CD4-positive, alpha-beta T cell treated with Interleukin-4 for 4 hours (primary cell): ENCODE results near the gene NEUROD1.
"Not testable (repeated sequence)": the region's sequence is repeated elsewhere in the genome, so short reads cannot be mapped to it uniquely, and the experiment has no call there.

ENCODE experiments used
- DNase-seq: peaks from one replicate; pipeline ENCODE4 v3.0.0-alpha.2; 2020

NEUROD1 gene

GRCh38 chr2:181680055-181680936 lies at the start of gene NEUROD1:
TSS of gene NEUROD1 (minus strand) at chr2:181680517. CDS start at chr2:181678860, 1,657 bp downstream.
- DNase-seq = no peak

- no peak for DNase-seq
Measured at GRCh38 chr2:181725476-181725875, 45.2 kb upstream of the NEUROD1 start.

GRCh38 chr2:181724662-181725061 lies 44.3 kb upstream of the NEUROD1 start:
- no peak for DNase-seq

- no peak for DNase-seq
Measured at GRCh38 chr2:181723731-181724130, 43.4 kb upstream of the NEUROD1 start.

- DNase-seq = peak; percentile 77
Measured at GRCh38 chr2:181715033-181715630, 34.8 kb upstream of the NEUROD1 start.

GRCh38 chr2:181711051-181711450 lies 30.7 kb upstream of the NEUROD1 start:
- DNase-seq = not testable (repeated sequence)

- not testable (repeated sequence) for DNase-seq
Measured at GRCh38 chr2:181702519-181702918, 22.2 kb upstream of the NEUROD1 start.

- no peak for DNase-seq
Measured at GRCh38 chr2:181698223-181698622, 17.9 kb upstream of the NEUROD1 start.

GRCh38 chr2:181697571-181697970 lies 17.3 kb upstream of the NEUROD1 start:
- DNase-seq = no peak

- DNase-seq = no peak
Measured at GRCh38 chr2:181697126-181697525, 16.8 kb upstream of the NEUROD1 start.

GRCh38 chr2:181694271-181694670 lies 14.0 kb upstream of the NEUROD1 start:
- DNase-seq = no peak

- no peak for DNase-seq
Measured at GRCh38 chr2:181690860-181691259, 10.5 kb upstream of the NEUROD1 start.

GRCh38 chr2:181686576-181687185 lies 6.4 kb upstream of the NEUROD1 start:
- no peak for DNase-seq

- DNase-seq = no peak
Measured at GRCh38 chr2:181685150-181685688, 4.9 kb upstream of the NEUROD1 start.

GRCh38 chr2:181684454-181685149 lies 4.3 kb upstream of the NEUROD1 start:
- DNase-seq = no peak

- no peak for DNase-seq
Measured at GRCh38 chr2:181683518-181684453, 3.5 kb upstream of the NEUROD1 start.

GRCh38 chr2:181682795-181683517 lies 2.6 kb upstream of the NEUROD1 start:
- DNase-seq = no peak

- no peak for DNase-seq
Measured at GRCh38 chr2:181682026-181682789, 1.9 kb upstream of the NEUROD1 start.

GRCh38 chr2:181680937-181681811 lies 857 bp upstream of the NEUROD1 start:
- DNase-seq = no peak
